Osteoblast (primary cell): Measurements from ENCODE around the gene SEMG2. TPM values are rescaled to one million over a fixed set of nuclear protein-coding genes. Genes with fewer than 3 reads are reported as not detected.

Source experiments
- DNase-seq: peaks from one replicate; pipeline ENCODE4 v3.0.0; 2011; ENCODE audit warnings: low spot score, mixed read lengths; ENCODE audit not compliant: insufficient read length; ENCODE audit errors: missing footprints
- H2AFZ ChIP-seq: 2 replicates; pipeline ENCODE4 v1.6.0; 2011; ENCODE audit warnings: mild to moderate bottlenecking, low read length
- H3K27ac ChIP-seq: 2 replicates; pipeline ENCODE4 v1.5.1; 2011; ENCODE audit warnings: mild to moderate bottlenecking, low read depth, low read length, moderate library complexity
- H3K27me3 ChIP-seq: 2 replicates; pipeline ENCODE4 v1.6.0; 2012; ENCODE audit warnings: mild to moderate bottlenecking, control low read depth, inconsistent platforms, low read length, moderate library complexity; ENCODE audit not compliant: insufficient read depth
- H3K36me3 ChIP-seq: 2 replicates; pipeline ENCODE4 v1.5.1; 2011; ENCODE audit warnings: mild to moderate bottlenecking, low read length, control low read depth, moderate library complexity; ENCODE audit not compliant: insufficient read depth
- H3K4me1 ChIP-seq: 2 replicates; pipeline ENCODE4 v1.5.1; 2011; ENCODE audit warnings: mild to moderate bottlenecking, low read length, control low read depth, moderate library complexity; ENCODE audit not compliant: insufficient read depth
- H3K4me2 ChIP-seq: 2 replicates; pipeline ENCODE4 v1.6.0; 2011; ENCODE audit warnings: mild to moderate bottlenecking, low read length; ENCODE audit not compliant: insufficient read depth
- H3K4me3 ChIP-seq: fragments of 200-600 bp; sonication (generic); 3 replicates; pipeline ENCODE4 v1.5.1; 2012; ENCODE audit warnings: mild to moderate bottlenecking, low read length, inconsistent platforms; ENCODE audit not compliant: insufficient read depth
- H3K79me2 ChIP-seq: 2 replicates; pipeline ENCODE4 v1.6.0; 2012; ENCODE audit warnings: mild to moderate bottlenecking, low read length, control low read depth, inconsistent platforms; ENCODE audit not compliant: insufficient read depth
- H3K9me3 ChIP-seq: 2 replicates; pipeline ENCODE4 v1.5.1; 2011; ENCODE audit warnings: low read depth, low read length, control low read depth
- H4K20me1 ChIP-seq: 2 replicates; pipeline ENCODE4 v1.6.0; 2012; ENCODE audit warnings: mild to moderate bottlenecking, low read length, control low read depth; ENCODE audit not compliant: insufficient read depth
- CTCF ChIP-seq: IDR thresholded peaks from 2 replicates; pipeline ENCODE4 v1.5.1; 2011; ENCODE audit warnings: mild to moderate bottlenecking, low read depth, low read length, moderate library complexity; ENCODE audit errors: extremely low read depth
- total RNA-seq: library from RNA; depleted of rRNA; stranded (reverse); fragments of >200 nt; gene quantifications from 2 replicates; pipeline ENCODE4 v1.2.3, GENCODE V29; 2012

SEMG2 gene
- total RNA-seq, 1 donor: not detected

DNA sequence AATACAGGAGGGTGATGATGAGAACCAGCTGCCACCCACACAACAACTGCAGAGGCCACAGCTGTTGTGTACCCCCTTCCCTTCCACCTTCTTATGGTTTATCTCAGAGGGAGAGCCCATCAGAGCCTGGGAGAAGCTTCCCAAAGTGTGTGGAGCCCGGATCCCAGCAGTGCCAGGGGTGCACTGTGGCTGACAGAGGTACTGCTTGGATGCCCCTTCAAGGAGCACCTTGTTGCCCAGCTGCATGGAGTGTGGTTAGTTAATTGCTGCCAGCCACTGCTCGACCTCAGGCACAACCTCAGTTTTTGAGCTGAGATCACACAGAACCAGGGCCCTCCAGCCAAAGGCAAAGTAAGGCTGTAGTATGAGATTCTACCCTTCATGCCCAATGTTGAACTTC lies 33.5 kb upstream of the SEMG2 start:
- no peak overlapping the region for H3K4me3 ChIP-seq

DNA sequence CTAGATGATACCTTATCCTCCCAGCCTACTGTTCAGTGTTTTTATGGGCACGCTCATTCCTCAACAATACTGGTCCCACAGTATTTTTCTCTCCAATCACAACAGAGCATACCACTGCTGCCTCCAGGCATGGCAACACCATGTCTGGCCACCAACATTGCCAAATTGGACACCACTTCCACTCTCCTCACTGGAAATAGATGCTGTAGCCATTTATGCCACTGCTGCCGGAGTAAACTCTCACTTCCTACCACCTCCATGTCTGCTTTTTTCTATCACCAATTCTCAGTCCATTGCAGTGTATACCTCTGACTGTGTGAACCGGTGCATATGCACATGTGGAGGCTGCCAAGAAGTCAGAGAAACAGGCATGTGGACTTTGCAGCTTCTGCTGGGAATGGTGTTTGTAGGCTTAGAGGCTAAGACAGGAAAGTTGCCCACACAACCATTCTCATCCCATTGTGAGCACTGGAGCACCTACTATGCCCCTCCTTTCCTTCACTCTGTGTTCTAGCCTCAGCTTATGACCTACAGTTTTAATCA lies 32.0 kb upstream of the SEMG2 start:
- no peak overlapping the region for H3K4me3 ChIP-seq

More for the DNA sequence above, 33.5 kb upstream of the SEMG2 start:
- Histone ChIP-seq H3K4me2 (no peak overlapping the region), H3K36me3 (no peaks in the 10 kb centered on the region), H3K9me3 (no peaks in the 10 kb centered on the region), H3K79me2 (no peaks in the 10 kb centered on the region), H3K27ac (no peak overlapping the region), H4K20me1 (no peaks in the 10 kb centered on the region), H3K27me3 (no peaks in the 10 kb centered on the region), H2AFZ (no peak overlapping the region), H3K4me1 (no peaks in the 10 kb centered on the region)
- DNase-seq: no peak
- no peak for TF ChIP-seq CTCF

DNA sequence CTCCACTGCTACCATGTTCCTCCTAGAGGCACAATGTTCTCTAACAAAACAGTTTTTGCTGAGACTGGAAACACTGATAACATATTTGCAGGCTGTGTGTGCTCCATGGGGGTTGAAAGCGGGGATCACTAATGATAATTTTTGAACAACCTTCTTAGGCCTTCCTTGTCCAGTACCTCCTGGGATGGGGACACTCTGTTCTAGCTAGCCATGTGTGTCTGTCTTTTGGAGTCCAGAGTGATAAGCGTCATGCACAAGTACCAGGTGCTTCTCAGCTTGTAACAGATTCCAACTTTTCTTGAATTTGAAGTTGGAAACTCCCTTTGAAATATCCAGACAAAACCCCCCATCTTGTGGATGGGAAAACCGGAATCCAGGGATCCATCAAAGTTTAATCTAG lies 31.3 kb upstream of the SEMG2 start:
- Histone ChIP-seq H2AFZ (no peak overlapping the region), H3K4me2 (no peak overlapping the region), H3K36me3 (no peaks in the 10 kb centered on the region), H4K20me1 (no peaks in the 10 kb centered on the region), H3K4me1 (no peaks in the 10 kb centered on the region), H3K27ac (no peak overlapping the region), H3K4me3 (no peak overlapping the region), H3K9me3 (no peaks in the 10 kb centered on the region), H3K27me3 (no peaks in the 10 kb centered on the region), H3K79me2 (no peaks in the 10 kb centered on the region)
- no peak for DNase-seq
- TF ChIP-seq CTCF: no peak

More for the DNA sequence above, 32.0 kb upstream of the SEMG2 start:
- no peak for TF ChIP-seq CTCF
- Histone ChIP-seq H4K20me1 (no peaks in the 10 kb centered on the region), H3K4me2 (no peak overlapping the region), H3K27ac (no peak overlapping the region), H3K36me3 (no peaks in the 10 kb centered on the region), H3K79me2 (no peaks in the 10 kb centered on the region), H3K4me1 (no peaks in the 10 kb centered on the region), H3K27me3 (no peaks in the 10 kb centered on the region), H3K9me3 (no peaks in the 10 kb centered on the region), H2AFZ (no peak overlapping the region)
- no peak for DNase-seq

DNA sequence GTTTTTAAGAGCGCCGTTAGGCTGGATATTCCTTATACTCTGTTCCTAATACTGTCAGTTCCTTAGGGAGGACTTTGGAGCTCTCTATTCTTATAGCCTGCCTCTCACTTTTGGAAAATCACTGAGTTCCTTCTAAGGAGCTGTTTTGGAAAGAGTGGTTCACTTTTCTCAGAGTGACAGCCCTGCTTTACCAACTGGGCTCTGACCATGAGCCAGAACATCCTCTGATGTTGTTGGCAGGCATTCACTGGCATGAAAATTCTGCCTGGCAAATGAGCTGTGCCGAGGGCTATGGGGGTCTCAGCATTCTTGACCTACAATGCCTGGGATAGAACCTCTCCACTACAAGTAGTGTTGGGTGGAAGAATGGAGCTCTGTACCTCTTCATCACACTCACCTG lies 29.2 kb upstream of the SEMG2 start:
- Histone ChIP-seq H3K4me1 (no peaks in the 10 kb centered on the region), H3K27ac (no peak overlapping the region), H3K4me2 (no peak overlapping the region), H3K9me3 (no peaks in the 10 kb centered on the region), H3K27me3 (no peaks in the 10 kb centered on the region), H3K79me2 (no peaks in the 10 kb centered on the region), H2AFZ (no peak overlapping the region), H4K20me1 (no peaks in the 10 kb centered on the region), H3K36me3 (no peaks in the 10 kb centered on the region), H3K4me3 (no peak overlapping the region)
- DNase-seq: no peak
- TF ChIP-seq CTCF: no peak
